ENCODE results near the gene LARP7.

DNA sequence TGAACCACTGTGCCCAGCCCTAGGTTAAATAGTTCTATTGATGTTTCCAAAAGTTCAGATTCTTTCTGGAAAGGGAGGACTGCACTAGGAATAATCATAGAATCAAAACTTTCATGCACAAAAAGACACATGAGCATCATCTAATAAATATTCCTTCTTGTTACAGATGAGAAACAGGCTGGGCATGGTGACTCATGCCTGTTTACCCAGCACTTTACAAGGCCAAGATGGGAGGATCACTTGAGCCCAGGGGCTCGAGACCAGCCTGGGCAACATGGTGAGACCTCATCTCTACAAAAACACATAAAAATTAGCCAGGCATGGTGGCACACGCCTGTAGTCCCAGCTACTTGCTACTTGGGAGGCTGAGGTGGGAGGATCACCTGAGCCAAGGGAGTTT, 27.7 kb downstream of the LARP7 start:
- TF ChIP-seq, protein P1, sequence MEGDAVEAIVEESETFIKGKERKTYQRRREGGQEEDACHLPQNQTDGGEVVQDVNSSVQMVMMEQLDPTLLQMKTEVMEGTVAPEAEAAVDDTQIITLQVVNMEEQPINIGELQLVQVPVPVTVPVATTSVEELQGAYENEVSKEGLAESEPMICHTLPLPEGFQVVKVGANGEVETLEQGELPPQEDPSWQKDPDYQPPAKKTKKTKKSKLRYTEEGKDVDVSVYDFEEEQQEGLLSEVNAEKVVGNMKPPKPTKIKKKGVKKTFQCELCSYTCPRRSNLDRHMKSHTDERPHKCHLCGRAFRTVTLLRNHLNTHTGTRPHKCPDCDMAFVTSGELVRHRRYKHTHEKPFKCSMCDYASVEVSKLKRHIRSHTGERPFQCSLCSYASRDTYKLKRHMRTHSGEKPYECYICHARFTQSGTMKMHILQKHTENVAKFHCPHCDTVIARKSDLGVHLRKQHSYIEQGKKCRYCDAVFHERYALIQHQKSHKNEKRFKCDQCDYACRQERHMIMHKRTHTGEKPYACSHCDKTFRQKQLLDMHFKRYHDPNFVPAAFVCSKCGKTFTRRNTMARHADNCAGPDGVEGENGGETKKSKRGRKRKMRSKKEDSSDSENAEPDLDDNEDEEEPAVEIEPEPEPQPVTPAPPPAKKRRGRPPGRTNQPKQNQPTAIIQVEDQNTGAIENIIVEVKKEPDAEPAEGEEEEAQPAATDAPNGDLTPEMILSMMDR (IDR thresholded peaks at IDR 0.05) = no peak
- no peak for TF ChIP-seq ZFX (IDR thresholded peaks at IDR 0.05; ENCODE audit: borderline replicate concordance)
